NCI-H2081 (cell line): ENCODE results near the gene SLC4A9.
"Not testable (repeated sequence)": the region's sequence is repeated elsewhere in the genome, so short reads cannot be mapped to it uniquely, and the experiment has no call there.

Source experiments
- DNase-seq, 2 experiments: peaks; one replicate each; lab custom pipeline; 2025; lab: John Stamatoyannopoulos, UW

The SLC4A9 gene

DNA sequence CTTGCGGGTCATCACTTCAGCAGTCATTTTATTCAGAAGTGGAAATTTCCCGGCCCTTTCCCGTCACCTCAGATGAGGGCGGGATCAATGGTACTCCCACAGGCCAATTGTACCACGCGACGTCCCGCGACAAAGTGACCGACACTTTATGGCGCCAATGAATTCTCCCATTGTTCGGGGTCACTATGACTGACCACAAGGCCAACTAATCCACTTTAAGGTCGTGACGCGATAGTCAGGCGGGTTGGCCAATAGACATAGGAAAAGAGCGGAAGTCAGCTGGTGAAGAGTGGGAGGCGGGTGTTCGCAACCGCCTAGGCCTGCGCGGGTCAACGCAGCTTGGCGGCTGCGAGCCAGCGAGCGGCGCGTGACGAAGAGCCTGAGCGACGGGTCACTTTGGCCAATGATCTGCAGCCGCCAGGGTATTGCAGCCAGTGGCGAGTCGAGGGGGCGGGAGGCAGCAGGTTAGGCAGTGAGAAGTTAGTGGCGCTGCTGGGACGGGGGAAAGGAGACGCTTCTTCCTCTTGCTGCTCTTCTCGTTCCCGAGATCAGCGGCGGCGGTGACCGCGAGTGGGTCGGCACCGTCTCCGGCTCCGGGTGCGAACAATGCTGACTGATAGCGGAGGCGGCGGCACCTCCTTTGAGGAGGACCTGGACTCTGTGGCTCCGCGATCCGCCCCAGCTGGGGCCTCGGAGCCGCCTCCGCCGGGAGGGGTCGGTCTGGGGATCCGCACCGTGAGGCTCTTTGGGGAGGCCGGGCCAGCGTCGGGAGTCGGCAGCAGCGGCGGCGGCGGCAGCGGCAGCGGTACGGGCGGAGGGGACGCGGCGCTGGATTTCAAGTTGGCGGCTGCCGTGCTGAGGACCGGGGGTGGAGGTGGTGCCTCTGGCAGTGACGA, 41.6 kb downstream of the SLC4A9 start, which contains the start of gene ANKHD1:
TSS of gene ANKHD1 (plus strand) at position 472 of the 896 bp plus-strand sequence. CDS start at position 607, 135 bp downstream.
- peak; percentile 97 to 99 for DNase-seq

DNA sequence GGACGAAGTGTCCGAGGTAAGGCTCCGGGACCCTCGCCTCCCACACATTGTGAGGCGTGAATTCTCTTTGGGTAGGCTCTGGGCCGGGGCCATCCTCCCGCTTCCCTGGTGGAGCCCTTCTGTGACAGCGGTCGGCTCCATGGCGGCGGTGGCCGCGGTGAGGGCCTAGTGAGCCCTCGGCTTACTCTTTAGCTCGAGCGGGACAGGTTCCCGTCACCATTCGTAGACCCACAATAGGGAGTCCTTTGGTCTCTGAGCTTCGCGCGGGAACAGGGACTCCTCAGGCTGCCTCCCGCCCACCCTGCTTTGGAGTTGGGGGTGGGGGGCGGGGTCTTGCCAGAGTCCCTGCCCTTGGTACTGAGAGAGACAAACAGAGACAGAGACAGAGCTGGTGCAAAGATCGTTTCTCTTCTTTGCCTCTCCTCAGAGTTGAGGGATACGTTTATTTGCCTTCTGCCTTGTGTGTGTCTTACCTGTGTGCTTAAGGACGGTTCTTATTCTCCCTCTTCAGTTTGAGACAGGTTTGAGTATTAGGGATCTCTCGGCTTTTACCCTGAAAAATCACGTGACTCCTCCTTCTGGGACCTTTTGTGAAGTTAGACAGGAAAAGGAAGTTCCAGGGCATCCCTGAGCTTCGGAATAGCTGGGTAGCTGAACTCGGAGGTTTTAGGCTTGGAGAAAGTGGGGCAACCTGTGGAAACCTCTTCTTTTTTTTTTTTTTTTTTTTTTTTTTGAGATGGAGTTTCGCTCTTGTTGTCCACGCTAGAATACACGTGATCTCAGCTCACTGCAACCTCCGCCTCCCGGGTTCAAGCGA, 42.5 kb downstream of the SLC4A9 start:
- peak; percentile 18 to 42 for DNase-seq

DNA sequence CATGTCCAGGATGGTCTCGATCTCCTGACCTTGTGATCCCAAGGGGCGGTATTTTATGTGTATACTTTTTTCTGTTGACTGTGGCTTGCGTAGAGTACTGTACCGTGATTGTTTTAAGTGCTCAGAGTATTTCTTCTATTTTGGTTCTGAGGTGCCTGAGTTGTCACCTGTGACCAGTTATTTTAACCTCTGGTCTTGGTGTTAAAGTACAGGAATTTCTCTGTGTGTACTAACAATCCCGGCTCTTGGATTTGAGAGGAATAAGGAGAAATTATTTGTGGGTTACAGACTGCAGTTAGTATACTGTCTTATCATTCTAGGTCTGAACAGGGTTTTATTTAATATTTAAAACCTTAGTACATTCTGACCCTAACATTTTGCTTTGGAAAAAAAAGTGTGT, 43.6 kb downstream of the SLC4A9 start:
- no peak for DNase-seq

DNA sequence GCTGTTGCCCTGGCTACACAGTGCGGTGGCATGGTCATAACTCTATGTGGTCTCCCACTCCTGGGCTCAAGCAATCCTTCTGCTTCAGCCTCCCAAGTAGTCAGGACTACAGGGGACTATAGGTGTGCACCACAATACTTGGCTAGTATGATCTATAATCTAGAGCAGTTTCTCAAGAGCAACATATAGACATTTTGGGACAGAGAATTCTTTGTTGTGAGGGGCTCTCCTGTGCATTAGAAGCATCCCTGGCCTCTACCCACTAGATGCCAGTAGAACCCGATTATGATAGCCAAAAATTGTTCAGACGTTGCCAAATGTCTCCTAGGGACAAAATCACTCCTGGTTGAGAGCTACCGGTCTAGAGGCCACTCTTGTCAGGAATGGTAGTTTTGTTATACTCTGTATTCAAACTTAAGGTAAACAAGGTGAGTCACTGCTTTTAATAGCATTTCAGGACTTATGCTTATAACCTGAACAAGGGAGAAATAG, 48.8 kb downstream of the SLC4A9 start:
- DNase-seq, result no peak

DNA sequence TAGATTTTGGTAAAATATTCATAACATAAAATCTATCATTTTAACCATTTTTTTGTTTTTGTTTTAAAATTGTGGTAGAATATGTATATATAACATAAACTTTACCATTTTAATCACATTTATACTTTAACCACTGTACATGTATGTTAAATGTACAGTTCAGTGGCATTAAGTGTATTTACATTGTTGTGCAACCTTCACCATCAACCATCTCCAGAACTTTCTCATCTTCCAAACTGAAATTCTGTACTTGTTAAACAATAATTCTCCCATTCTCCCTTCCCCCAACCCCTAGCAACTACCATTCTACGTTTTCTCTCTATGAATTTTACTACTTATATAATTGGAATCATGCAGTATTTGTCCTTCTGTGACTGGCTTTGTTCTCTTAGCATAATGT, 53.2 kb downstream of the SLC4A9 start:
- DNase-seq, result no peak

DNA sequence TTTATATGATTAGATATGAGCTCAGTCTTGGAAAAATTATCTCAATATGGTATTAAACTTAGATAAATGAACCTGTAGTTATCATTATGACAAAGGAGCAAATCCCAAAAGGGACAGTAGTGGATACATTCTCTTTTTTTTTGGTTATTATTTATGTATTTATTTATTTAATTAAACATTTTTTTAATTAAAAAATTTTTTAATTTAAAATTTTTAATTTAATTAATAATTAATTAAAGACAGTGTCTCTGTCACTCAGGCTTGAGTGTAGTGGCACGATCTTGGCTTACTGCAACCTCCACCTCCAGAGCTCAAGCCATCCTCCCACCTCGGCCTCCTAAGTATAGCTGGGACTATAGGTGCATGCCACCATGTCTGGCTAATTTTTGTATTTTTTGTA, 57.2 kb downstream of the SLC4A9 start:
- no peak for DNase-seq

DNA sequence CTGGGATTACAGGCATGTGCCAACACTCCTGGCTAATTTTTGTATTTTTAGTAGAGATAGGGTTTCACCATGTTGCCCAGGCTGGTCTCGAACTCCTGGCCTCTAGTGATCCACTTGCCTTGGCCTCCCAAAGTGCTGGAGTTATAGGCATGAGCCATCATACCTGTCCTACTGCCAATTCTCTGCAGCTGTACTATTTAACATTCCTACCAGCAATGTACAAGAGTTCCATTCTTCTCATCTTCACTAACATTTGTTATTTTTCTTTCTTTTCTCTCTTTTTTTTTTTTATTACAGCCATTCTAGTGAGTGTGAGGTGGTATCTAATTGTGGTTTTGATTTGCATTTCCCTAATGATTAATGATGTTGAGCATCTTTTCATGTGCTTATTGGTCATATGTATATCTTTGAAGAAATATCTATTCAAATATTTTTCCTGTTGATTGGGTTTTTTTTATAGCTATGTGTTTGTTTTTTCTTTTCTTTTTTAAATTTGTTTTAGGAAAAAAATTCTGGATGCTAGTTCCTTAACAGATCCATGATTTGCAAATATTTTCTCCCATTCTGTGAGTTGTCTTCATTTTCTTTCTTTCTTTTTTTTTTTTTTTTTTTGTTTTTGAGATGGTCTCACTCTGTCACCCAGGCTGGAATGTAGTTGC, 59.0 kb downstream of the SLC4A9 start:
- no peak for DNase-seq

DNA sequence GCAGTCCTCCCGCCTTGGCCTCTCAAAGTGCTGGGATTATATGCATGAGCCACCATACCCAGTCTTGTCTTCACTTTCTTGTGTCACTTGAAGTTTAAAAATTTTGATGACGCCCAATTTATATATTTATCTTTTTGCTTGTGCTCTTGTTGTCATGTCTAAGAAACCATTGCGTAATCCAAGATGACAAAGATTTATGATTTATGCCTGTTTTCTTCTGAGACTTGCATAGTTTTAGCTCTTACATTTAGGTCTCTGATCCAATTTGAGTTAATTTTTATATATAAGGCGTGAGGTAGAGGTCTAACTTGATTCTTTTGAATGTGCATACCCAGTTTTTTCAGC, 60.2 kb downstream of the SLC4A9 start:
- DNase-seq, result no peak

DNA sequence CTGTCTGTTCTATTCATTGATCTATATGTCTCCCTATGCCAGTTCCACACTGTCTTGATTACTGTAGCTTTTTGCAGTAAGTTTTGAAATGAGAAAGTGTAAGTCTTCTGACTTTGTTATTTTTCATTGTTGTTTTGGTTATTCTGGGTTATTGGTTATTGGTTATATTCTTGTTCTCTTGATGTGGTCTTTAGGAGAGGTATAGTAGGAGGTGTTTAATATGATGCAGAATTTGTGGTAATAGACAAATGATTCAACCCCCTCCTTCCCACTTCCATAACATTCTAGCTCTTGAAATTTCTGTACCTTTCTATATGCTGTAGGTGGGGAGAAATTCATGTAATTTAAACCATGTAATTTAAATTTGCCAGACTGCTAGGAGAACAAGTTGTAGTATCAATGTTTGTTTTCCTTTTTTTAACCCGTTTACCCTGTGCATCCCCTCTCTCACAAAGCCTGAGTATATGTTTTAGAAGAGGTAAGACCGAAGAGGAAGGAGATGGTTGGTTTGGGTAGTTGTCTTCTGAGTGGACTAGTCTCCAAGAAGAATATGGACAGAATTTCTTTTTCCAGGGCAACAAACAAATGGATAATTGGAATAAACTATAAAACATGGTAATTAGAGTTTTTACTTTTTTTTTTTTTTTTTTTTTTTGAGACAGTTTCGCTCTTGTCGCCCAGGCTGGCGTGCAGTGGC, 60.8 kb downstream of the SLC4A9 start:
- no peak for DNase-seq

DNA sequence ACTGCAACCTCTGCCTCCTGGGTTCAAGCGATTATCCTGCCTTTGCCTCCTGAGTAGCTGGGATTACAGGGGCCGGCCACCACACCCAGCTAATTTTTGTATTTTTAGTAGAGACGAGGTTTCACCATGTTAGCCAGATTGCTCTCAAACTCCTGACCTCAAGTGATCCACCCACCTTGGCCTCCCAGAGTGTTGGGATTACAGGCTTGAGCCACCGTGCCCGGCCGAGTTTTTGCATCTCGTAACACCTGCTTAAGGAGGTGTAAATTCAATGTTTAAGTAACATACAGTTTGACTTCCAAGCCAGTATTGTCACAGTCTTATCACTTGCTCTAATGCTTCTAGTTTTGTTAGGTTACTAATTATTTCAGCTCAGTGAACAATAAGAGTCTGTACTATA, 61.4 kb downstream of the SLC4A9 start:
- not testable (repeated sequence) for DNase-seq

DNA sequence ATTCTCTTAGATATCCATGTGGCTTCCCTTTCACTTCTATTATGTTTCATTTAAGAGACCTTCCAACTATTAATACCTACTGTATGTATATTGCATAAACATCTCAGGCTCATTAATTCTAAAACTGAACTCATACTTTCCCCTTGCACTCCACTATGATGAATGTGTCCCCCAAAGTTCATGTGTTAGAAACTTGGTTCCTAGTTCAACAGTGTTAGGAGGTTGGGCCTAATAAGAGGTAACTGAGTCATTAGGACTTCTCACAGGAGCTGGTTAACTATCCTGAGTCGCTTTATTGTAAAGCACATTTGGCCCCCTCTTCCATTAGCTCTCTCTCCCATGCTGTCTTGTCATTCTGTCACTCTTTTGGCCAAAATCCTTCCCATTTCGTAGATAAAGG, 63.6 kb downstream of the SLC4A9 start:
- no peak for DNase-seq

DNA sequence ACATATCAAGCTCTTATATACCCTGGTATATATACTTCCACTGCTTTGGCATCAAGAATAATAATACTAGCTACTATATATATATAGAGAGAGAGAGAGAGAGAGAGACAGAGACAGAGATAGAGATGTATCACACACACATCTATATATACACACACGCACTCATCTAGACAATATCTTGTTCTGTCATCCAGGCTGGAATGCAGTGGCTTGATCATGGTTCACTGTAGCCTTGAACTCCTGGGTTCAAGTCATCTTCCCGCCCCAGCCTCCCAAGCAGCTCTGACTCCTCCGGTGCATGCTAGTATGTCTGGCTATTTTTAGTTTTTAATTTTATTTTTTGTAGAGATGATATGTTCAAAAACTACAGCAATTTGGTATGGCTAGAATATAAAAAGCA, 64.1 kb downstream of the SLC4A9 start:
- no peak for DNase-seq
